Heart right ventricle (tissue), 16 donors: Measurements from ENCODE around the gene PVALEF. TPM values are rescaled to one million over a fixed set of nuclear protein-coding genes. Genes with fewer than 3 reads are reported as not detected.

Experiments
- ATAC-seq, 8 donors: fragments of 200-7000 bp; cut with Tn5 transposase; one replicate each; pipeline ENCODE4 v1.9.1; 2020; ENCODE audit warnings: mild to moderate bottlenecking in 8 of 8, moderate library complexity in 8 of 8, moderate number of reproducible peaks in 1 of 8
- DNase-seq, 2 donors: peaks; one replicate each; pipeline ENCODE4 v3.0.0-alpha.2; 2020
- H3K27ac ChIP-seq, 10 donors: fragments of 200-600 bp; sonication (generic) in 2 of 10; one replicate each; pipeline versions ENCODE4 v1.5.0 to v1.8.0; 2020 to 2022; ENCODE audit warnings: mild to moderate bottlenecking in 3 of 10
- H3K27me3 ChIP-seq, 7 donors: fragments of 200-600 bp; one replicate each; pipeline ENCODE4 v1.8.0; 2021 to 2022; ENCODE audit warnings: mild to moderate bottlenecking in 2 of 7
- H3K36me3 ChIP-seq, 9 donors: fragments of 200-600 bp; sonication (generic) in 1 of 9; one replicate each; pipeline versions ENCODE4 v1.5.0 to v1.8.0; 2020 to 2022; ENCODE audit warnings: mild to moderate bottlenecking in 2 of 9
- H3K4me1 ChIP-seq, 9 donors: fragments of 200-600 bp; sonication (generic) in 1 of 9; one replicate each; pipeline versions ENCODE4 v1.5.0 to v1.8.0; 2020 to 2022; ENCODE audit warnings: mild to moderate bottlenecking in 4 of 9
- H3K4me3 ChIP-seq, 10 donors: fragments of 200-600 bp; sonication (generic) in 2 of 10; one replicate each; pipeline versions ENCODE4 v1.5.0 to v1.8.0; 2020 to 2022; ENCODE audit warnings: mild to moderate bottlenecking in 7 of 10, moderate library complexity in 2 of 10
- H3K9me3 ChIP-seq, 11 donors: fragments of 200-600 bp in 10 of 11; sonication (generic) in 2 of 11; one replicate each; pipeline versions ENCODE4 v1.5.0 to v1.8.0; 2013 to 2022; ENCODE audit warnings: mild to moderate bottlenecking in 2 of 11, control low read depth in 1 of 11, moderate library complexity in 1 of 11
- WGBS, 2 donors: extraction: QIAGEN DNeasy Blood & Tissue Kit; methylation state at CpG; one replicate each; pipeline ENCODE4 v1.1.7; 2013; ENCODE audit warnings: inconsistent platforms in 1 of 2; 5-methylcytosine and 5-hydroxymethylcytosine counted together
- intact Hi-C, 10 donors: fragments of 100-400 bp; cut with DNase I; formaldehyde crosslinking; loops; one replicate each; pipeline versions ENCODE4 v1.11.1 to v1.14.2; 2022
- polyA plus RNA-seq, 2 donors: library from polyadenylated mRNA; stranded (reverse); fragments of 200-250 nt; gene quantifications; one replicate each; pipeline ENCODE4 v1.2.3, GENCODE V29; 2013
- total RNA-seq, 10 donors: library from RNA; stranded (reverse); fragmentation: NEBNext Ultra II Directional in 3 of 10; extraction: Animal tissue kit (Norgen Biotek cat#: 25700) in 3 of 10; gene quantifications; one replicate each; pipeline versions ENCODE4 v1.2.1 to v1.2.4, GENCODE V29; 2021 to 2023
- TF ChIP-seq, protein P1 (sequence below), 9 donors: fragments of 200-600 bp; sonication (generic) in 2 of 9; IDR thresholded peaks; one replicate each; pipeline versions ENCODE4 v1.5.0 to v1.8.0; 2021 to 2022; ENCODE audit warnings: antibody characterized with exemption in 9 of 9, mild to moderate bottlenecking in 5 of 9, moderate library complexity in 1 of 9
- donor health status: Arrhythmogenic right ventricular cardiomyopathy.
- donor health status: ischemic (EF 13 %, LVEDD 7.1; RV severe dilation, severe dysfunction).
- donor health status: healthy with polysubstance abuse.
- donor health status: DM: no; HTN: yes; CAD: no.
- donor health status: DM: no; HTN: no; CAD: no.
- donor health status: ischemic (EF 25% LVEDD 6.9; RV normal size, moderate dysfunction).
- donor health status: ischemic (EF 25% LVEDD 5.7; RV mildly dilated, moderate dysfunction).
- donor health status: healthy.
- donor health status: DM: yes; HTN: yes; CAD: no.
- donor health status: Ischemic cardiomyopathy.
- donor health status: ischemic (EF 35%, LVEDD 5.7; RV mildly dilated, moderate dysfunction).
- donor health status: nonischemic (EF 11% LVEDD 7.7; RV severe dilation, severe dysfunction).
- donor health status: DM: yes; HTN: yes; CAD: no.
- donor health status: PGD.
- donor health status: ischemic (EF 29% LVEDD 5.4; RV normal size, mild dysfunction).
- donor health status: nonischemic (EF 23%, LVEDD 6.1; RV moderate dilation, normal function).

The PVALEF gene
- total and polyA plus RNA-seq, 12 donors: not detected

DNA sequence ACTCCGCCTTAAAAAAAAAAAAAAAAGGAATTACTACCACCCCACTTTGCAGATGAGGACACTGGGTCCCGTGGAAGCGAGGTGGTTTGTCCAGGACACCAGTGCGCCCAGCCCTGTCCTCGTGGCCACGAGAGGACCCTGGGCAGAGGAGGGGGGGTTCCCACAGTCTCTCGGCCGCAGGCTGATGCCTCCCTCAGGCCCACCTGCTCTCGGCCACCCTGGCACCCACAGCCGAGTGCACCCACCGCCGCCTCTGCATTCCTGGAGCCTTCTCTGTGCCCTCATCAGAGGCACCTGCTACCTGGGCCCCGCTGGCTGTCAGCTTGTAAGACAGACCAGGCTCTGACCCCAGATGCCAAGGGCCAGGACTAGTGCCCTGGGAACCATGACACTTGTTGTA is 28.1 kb upstream of the PVALEF start:
- Histone ChIP-seq H3K27me3 (no peaks in the 10 kb centered on the region), H3K4me1 (peaks cover 0 to 5% (median 0%) of the 10 kb centered on the region in 9 donors), H3K9me3 (no peaks in the 10 kb centered on the region), H3K4me3 (no peak overlapping the region), H3K27ac (no peak overlapping the region), H3K36me3 (no peaks in the 10 kb centered on the region)
- intact Hi-C loops: no loop called here
- 90 to 92% methylated on average over 13 of the region's 13 CpGs for WGBS, 2 donors
- TF ChIP-seq, protein P1, sequence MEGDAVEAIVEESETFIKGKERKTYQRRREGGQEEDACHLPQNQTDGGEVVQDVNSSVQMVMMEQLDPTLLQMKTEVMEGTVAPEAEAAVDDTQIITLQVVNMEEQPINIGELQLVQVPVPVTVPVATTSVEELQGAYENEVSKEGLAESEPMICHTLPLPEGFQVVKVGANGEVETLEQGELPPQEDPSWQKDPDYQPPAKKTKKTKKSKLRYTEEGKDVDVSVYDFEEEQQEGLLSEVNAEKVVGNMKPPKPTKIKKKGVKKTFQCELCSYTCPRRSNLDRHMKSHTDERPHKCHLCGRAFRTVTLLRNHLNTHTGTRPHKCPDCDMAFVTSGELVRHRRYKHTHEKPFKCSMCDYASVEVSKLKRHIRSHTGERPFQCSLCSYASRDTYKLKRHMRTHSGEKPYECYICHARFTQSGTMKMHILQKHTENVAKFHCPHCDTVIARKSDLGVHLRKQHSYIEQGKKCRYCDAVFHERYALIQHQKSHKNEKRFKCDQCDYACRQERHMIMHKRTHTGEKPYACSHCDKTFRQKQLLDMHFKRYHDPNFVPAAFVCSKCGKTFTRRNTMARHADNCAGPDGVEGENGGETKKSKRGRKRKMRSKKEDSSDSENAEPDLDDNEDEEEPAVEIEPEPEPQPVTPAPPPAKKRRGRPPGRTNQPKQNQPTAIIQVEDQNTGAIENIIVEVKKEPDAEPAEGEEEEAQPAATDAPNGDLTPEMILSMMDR (IDR thresholded peaks at IDR 0.05): no peak
- DNase-seq: no peak
- ATAC-seq: no peak

DNA sequence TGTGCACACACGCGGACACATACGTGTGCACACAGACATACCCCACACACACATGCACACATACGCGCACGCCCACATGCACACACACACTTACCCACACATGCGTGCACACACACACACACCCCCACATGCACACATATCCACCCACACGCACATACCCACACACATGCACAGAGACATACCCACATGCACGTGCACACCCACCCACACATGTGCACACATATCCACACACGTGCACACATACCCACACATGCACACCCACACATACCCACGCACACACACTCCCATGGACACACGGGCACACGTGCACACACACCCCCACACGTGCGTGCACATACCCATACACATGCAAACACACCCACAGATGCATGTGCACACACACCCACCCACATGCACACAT is 27.2 kb upstream of the PVALEF start:
- Histone ChIP-seq H3K4me3 (no peak overlapping the region), H3K9me3 (no peaks in the 10 kb centered on the region), H3K27me3 (no peaks in the 10 kb centered on the region), H3K36me3 (no peaks in the 10 kb centered on the region), H3K4me1 (peaks cover 0 to 12% (median 8%) of the 10 kb centered on the region in 9 donors), H3K27ac (no peak overlapping the region)
- WGBS, 2 donors: 90 to 96% methylated on average over 15 of the region's 15 CpGs
- DNase-seq: no peak
- intact Hi-C loops: no loop called here
- no peak for ATAC-seq
- TF ChIP-seq, protein P1 (IDR thresholded peaks at IDR 0.05): no peak

DNA sequence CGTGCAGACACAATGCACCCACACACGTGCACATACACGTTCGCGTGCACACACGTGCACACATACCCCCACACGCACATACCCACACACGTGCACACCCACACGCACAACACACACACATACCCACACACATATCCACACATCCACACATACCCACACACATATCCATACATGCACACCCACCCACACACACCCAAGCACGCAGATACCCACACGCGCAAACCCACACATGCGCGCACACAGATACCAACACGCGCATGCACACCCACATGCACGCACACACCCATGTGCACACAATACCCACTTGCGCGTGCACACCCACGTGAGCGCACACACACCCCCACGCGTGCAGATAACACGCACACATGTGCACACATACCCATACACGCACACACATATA is 26.8 kb upstream of the PVALEF start:
- H3K27me3 ChIP-seq: no peaks in the 10 kb centered on the region
- no peak overlapping the region for H3K27ac ChIP-seq
- ATAC-seq: no peak
- H3K36me3 ChIP-seq: no peaks in the 10 kb centered on the region
- intact Hi-C loops: no loop called here
- H3K9me3 ChIP-seq: no peaks in the 10 kb centered on the region
- DNase-seq: no peak
- TF ChIP-seq, protein P1 (IDR thresholded peaks at IDR 0.05): no peak
- peaks cover 0 to 13% (median 9%) of the 10 kb centered on the region in 9 donors for H3K4me1 ChIP-seq
- H3K4me3 ChIP-seq: no peak overlapping the region
- 93 to 97% methylated on average over 25 of the region's 25 CpGs for WGBS, 2 donors

DNA sequence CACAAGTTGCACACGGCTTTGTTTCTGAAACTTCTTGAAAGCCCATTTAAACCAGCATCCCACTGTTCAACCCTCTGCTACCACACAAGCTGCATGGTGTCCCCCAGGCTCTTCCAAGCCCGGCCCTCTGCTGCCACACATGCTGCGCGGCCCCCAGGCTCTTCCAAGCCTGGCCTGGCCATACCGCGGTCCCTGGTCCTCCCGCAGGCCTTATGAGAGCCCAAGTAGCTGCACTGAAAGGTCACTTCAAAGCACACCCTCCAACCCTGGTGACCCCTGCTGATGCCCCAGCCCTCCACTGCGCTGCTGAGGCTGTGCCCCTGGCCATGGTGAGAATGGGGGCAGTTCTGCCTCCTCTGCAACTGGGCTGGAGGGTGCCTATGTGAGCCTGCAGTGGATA is 25.9 kb upstream of the PVALEF start:
- no peaks in the 10 kb centered on the region for H3K9me3 ChIP-seq
- no peak overlapping the region for H3K4me3 ChIP-seq
- intact Hi-C loops: no loop called here
- no peak overlapping the region for H3K27ac ChIP-seq
- H3K36me3 ChIP-seq: no peaks in the 10 kb centered on the region
- H3K27me3 ChIP-seq: no peaks in the 10 kb centered on the region
- 89 to 92% methylated on average over 8 of the region's 8 CpGs for WGBS, 2 donors
- ATAC-seq (no peak), DNase-seq (no peak)
- TF ChIP-seq, protein P1 (IDR thresholded peaks at IDR 0.05): no peak
- peaks cover 0 to 13% (median 9%) of the 10 kb centered on the region in 9 donors for H3K4me1 ChIP-seq
